SK-N-SH (cell line): ENCODE data around the gene SRBD1.

Experiments
- CHD2 ChIP-seq: fragments of 150-350 bp; IDR thresholded peaks from 2 replicates; pipeline ENCODE4 v1.6.1; 2018; ENCODE audit warnings: low read length; ENCODE audit not compliant: partially characterized antibody
- CTCF ChIP-seq: fragments of 200-600 bp; sonication (generic); IDR thresholded peaks from 2 replicates; pipeline ENCODE4 v1.6.1; 2017; ENCODE audit warnings: antibody characterized with exemption, mild to moderate bottlenecking, moderate library complexity
- RFX5 ChIP-seq: IDR thresholded peaks from 2 replicates; pipeline ENCODE4 v1.6.1; 2012; ENCODE audit warnings: mild to moderate bottlenecking, improper control_type of control experiment, low read length

- TF ChIP-seq CTCF (no peak), RFX5 (no peak), CHD2 (no peak)
Measured at GRCh38 chr2:45394842-45395241, 216.2 kb downstream of the SRBD1 start.
